ENCODE measurements around the gene NHEJ1.

- TF ChIP-seq CTCF (IDR thresholded peaks at IDR 0.05; ENCODE audit: low read depth, low read length, poor library complexity, severe bottlenecking) (no peak), EZH2phosphoT487 (IDR thresholded peaks at IDR 0.05; ENCODE audit: borderline replicate concordance, low read length) (no peak)
These were observed 47.5 kb upstream of the NHEJ1 start for GRCh38 chr2:219207884-219208740.

All from DOHH2 (cell line).